Right lobe of liver (tissue), 4 donors: ENCODE data around the gene CDK12.

Source experiments
- CTCF ChIP-seq, 4 donors: fragments of 200-600 bp in 3 of 4; fragments of 450-650 bp in 1 of 4; IDR thresholded peaks; one replicate each; pipeline versions ENCODE4 v1.5.1 to v1.8.0; 2016 to 2022; ENCODE audit warnings: antibody characterized with exemption in 4 of 4, mild to moderate bottlenecking in 2 of 4
- POLR2A ChIP-seq: fragments of 450-650 bp; IDR thresholded peaks from one replicate; pipeline ENCODE4 v1.6.1; 2017; ENCODE audit warnings: antibody characterized with exemption, mild to moderate bottlenecking
- donor health status: DM: no; HTN: no; CAD: no.
- donor health status: DM: no; HTN: no; CAD: no.
- donor health status: DM: no; HTN: yes; CAD: no.

DNA sequence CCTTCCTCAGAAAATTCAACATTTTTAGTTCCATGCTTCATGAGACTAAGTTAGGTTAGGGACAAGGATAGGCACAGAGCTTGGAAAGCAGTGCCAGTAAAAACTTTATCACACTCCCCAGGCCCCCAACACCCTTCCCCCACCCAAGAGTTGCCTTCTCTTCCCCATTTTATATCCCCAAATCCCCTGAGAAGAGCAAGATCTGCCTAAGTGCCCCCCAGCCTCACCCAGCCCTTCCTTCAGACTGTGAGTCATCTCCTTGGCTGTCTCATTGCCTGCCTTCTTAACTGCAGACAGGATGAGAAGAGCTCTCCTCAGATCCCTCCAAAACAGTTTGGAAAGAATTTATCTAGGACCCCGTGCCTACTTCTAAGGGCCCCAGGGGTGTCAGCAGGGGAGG, 90.6 kb downstream of the CDK12 start:
- no peak for TF ChIP-seq POLR2A
- no peak for TF ChIP-seq CTCF (IDR thresholded peaks at IDR 0.05)
